DND-41 (cell line): Measurements from ENCODE around the gene EGR1.

Experiments used
- ATAC-seq: fragments of 200-7000 bp; cut with Tn5 transposase; 3 replicates; pipeline ENCODE4 v1.9.1; 2021; ENCODE audit warnings: low read depth; ENCODE audit not compliant: insufficient read depth
- DNase-seq: peaks from one replicate; pipeline ENCODE4 v3.0.0-alpha.2; 2020
- H2AFZ ChIP-seq: 2 replicates; pipeline ENCODE4 v1.6.0; 2012; ENCODE audit warnings: low read depth, low read length
- H3K27ac ChIP-seq: 2 replicates; pipeline ENCODE4 v1.5.1; 2012; ENCODE audit warnings: low read length, inconsistent platforms
- H3K27me3 ChIP-seq: fragments of 200-600 bp; sonication (generic); 2 replicates; pipeline ENCODE4 v1.6.0; 2012; ENCODE audit warnings: low read length, mild to moderate bottlenecking, inconsistent platforms; ENCODE audit not compliant: insufficient read depth, poor library complexity
- H3K36me3 ChIP-seq: 2 replicates; pipeline ENCODE4 v1.5.1; 2012; ENCODE audit warnings: low read length, inconsistent platforms; ENCODE audit not compliant: insufficient read depth
- H3K4me1 ChIP-seq: 2 replicates; pipeline ENCODE4 v1.5.1; 2012; ENCODE audit warnings: mild to moderate bottlenecking, low read length; ENCODE audit not compliant: insufficient read depth
- H3K4me2 ChIP-seq: 2 replicates; pipeline ENCODE4 v1.6.0; 2012; ENCODE audit warnings: mild to moderate bottlenecking, moderate library complexity, low read length, inconsistent platforms; ENCODE audit not compliant: insufficient read depth
- H3K4me3 ChIP-seq, 2 experiments: fragments of 200-600 bp in 1 of 2; shearing (Covaris generic) in 1 of 2; 2 replicates each; pipeline ENCODE4 v1.5.1; 2012 to 2016; ENCODE audit warnings: inconsistent platforms in 2 of 2, low read length in 2 of 2, mild to moderate bottlenecking in 2 of 2, low read depth in 1 of 2, moderate library complexity in 1 of 2
- H3K79me2 ChIP-seq: 2 replicates; pipeline ENCODE4 v1.6.0; 2012; ENCODE audit warnings: low read length, inconsistent platforms; ENCODE audit not compliant: insufficient read depth
- H3K9ac ChIP-seq: 2 replicates; pipeline ENCODE4 v1.6.0; 2012; ENCODE audit warnings: low read depth, mild to moderate bottlenecking, inconsistent platforms, low read length, moderate library complexity
- H3K9me3 ChIP-seq: 2 replicates; pipeline ENCODE4 v1.5.1; 2012; ENCODE audit warnings: low read length, moderate library complexity, mild to moderate bottlenecking, inconsistent platforms; ENCODE audit not compliant: insufficient read depth, severe bottlenecking
- H4K20me1 ChIP-seq: 2 replicates; pipeline ENCODE4 v1.6.0; 2012; ENCODE audit warnings: low read length; ENCODE audit not compliant: insufficient read depth
- EZH2 ChIP-seq: IDR thresholded peaks from 3 replicates; pipeline ENCODE4 v1.6.1; 2012; ENCODE audit warnings: borderline replicate concordance, low read depth, mild to moderate bottlenecking, moderate library complexity, low read length, inconsistent platforms; ENCODE audit not compliant: severe bottlenecking
- TF ChIP-seq, protein P1 (sequence below): IDR thresholded peaks from 2 replicates; pipeline ENCODE4 v1.5.1; 2012; ENCODE audit warnings: borderline replicate concordance, low read length, moderate library complexity, mild to moderate bottlenecking; ENCODE audit not compliant: poor library complexity, severe bottlenecking; ENCODE audit errors: extremely low read depth

The EGR1 gene

DNA sequence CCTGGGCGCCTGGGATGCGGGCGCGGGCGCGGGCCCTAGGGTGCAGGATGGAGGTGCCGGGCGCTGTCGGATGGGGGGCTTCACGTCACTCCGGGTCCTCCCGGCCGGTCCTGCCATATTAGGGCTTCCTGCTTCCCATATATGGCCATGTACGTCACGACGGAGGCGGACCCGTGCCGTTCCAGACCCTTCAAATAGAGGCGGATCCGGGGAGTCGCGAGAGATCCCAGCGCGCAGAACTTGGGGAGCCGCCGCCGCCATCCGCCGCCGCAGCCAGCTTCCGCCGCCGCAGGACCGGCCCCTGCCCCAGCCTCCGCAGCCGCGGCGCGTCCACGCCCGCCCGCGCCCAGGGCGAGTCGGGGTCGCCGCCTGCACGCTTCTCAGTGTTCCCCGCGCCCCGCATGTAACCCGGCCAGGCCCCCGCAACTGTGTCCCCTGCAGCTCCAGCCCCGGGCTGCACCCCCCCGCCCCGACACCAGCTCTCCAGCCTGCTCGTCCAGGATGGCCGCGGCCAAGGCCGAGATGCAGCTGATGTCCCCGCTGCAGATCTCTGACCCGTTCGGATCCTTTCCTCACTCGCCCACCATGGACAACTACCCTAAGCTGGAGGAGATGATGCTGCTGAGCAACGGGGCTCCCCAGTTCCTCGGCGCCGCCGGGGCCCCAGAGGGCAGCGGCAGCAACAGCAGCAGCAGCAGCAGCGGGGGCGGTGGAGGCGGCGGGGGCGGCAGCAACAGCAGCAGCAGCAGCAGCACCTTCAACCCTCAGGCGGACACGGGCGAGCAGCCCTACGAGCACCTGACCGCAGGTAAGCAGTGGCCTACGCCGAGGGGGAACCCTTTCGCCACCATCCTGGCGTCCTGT is at the start of gene EGR1:
EGR1 (plus strand) TSS at position 219 of the 864 bp plus-strand sequence; CDS start at position 502, 283 bp downstream.
- H3K27ac ChIP-seq, result peak within 1 kb of the TSS; percentile 86
- peak within 1 kb of the TSS; percentile 52 to 60 for H3K4me3 ChIP-seq
- H2AFZ ChIP-seq, result peak within 1 kb of the TSS; percentile 70
- H3K4me1 ChIP-seq, result peaks cover 42% of the 10 kb centered on the region
- no peaks in the 10 kb centered on the region for H3K9me3 ChIP-seq
- H3K9ac ChIP-seq, result peak within 1 kb of the TSS; percentile 71
- H3K4me2 ChIP-seq, result peak within 1 kb of the TSS; percentile 97
- peaks cover 32% of the 10 kb centered on the region for H4K20me1 ChIP-seq
- H3K36me3 ChIP-seq, result peaks cover 19% of the 10 kb centered on the region
- TF ChIP-seq EZH2, result no peak
- TF ChIP-seq, protein P1, sequence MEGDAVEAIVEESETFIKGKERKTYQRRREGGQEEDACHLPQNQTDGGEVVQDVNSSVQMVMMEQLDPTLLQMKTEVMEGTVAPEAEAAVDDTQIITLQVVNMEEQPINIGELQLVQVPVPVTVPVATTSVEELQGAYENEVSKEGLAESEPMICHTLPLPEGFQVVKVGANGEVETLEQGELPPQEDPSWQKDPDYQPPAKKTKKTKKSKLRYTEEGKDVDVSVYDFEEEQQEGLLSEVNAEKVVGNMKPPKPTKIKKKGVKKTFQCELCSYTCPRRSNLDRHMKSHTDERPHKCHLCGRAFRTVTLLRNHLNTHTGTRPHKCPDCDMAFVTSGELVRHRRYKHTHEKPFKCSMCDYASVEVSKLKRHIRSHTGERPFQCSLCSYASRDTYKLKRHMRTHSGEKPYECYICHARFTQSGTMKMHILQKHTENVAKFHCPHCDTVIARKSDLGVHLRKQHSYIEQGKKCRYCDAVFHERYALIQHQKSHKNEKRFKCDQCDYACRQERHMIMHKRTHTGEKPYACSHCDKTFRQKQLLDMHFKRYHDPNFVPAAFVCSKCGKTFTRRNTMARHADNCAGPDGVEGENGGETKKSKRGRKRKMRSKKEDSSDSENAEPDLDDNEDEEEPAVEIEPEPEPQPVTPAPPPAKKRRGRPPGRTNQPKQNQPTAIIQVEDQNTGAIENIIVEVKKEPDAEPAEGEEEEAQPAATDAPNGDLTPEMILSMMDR, result peak; percentile 28
- no peaks in the 10 kb centered on the region for H3K27me3 ChIP-seq
- peak; percentile 96 for DNase-seq
- H3K79me2 ChIP-seq, result peaks cover 20% of the 10 kb centered on the region
- peak; percentile 64 for ATAC-seq

DNA sequence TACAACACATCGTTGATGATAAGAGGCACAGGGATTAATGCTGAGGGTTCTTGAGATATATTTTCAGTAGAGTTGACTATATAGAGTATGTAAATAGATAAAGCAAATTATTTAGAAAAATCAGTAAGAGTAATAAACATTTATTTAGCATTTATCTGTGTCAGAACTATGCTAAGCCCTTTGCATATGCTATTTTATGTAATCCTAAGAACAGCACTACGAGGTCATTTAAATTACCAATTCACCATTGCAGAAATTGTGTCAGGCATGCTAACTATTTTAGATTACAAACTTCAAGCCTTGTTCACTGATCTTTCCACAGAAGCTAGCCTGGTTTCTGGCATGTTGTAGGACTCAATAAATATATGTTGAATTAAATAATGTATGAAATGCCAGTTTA is 46.8 kb upstream of the EGR1 start:
- TF ChIP-seq, protein P1, result no peak
- TF ChIP-seq EZH2, result no peak

DNA sequence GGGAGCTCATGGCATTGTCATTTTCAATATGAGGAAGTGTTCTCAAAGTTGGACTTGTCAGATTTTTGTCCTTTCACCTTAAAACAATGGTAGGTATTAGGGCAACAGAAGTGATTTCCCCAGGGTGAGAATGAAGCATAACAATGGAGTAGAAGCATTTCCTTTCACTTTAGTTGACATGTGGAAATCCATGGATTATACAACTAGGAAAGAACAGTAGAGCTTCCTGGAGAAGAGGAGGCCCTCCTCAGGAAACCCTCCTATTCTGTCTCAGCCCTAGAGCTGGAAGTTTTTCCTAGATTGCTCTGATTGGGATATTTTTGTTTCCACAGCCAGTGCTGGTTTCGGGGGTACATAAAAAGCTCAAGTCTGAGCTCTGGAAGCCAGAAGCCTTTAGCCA is 40.2 kb upstream of the EGR1 start:
- no peaks in the 10 kb centered on the region for H3K9me3 ChIP-seq
- H4K20me1 ChIP-seq, result no peaks in the 10 kb centered on the region
- H3K9ac ChIP-seq, result no peak overlapping the region
- no peak overlapping the region for H3K4me2 ChIP-seq
- H2AFZ ChIP-seq, result no peak overlapping the region
- DNase-seq (no peak), ATAC-seq (no peak)
- no peaks in the 10 kb centered on the region for H3K27me3 ChIP-seq
- H3K4me1 ChIP-seq, result no peaks in the 10 kb centered on the region
- H3K79me2 ChIP-seq, result no peaks in the 10 kb centered on the region
- no peak for TF ChIP-seq EZH2
- TF ChIP-seq, protein P1, result no peak
- no peak overlapping the region for H3K27ac ChIP-seq
- no peak overlapping the region for H3K4me3 ChIP-seq
- peaks cover 92% of the 10 kb centered on the region for H3K36me3 ChIP-seq

More for the DNA sequence above, 46.8 kb upstream of the EGR1 start:
- no peaks in the 10 kb centered on the region; the same call in 1 of the 2 replicates for H4K20me1 ChIP-seq
- no peak overlapping the region for H3K27ac ChIP-seq
- H3K9ac ChIP-seq, result no peak overlapping the region
- H2AFZ ChIP-seq, result no peak overlapping the region
- H3K36me3 ChIP-seq, result peaks cover 94% of the 10 kb centered on the region
- no peak for DNase-seq
- no peak overlapping the region for H3K4me2 ChIP-seq
- H3K9me3 ChIP-seq, result no peaks in the 10 kb centered on the region
- no peaks in the 10 kb centered on the region for H3K79me2 ChIP-seq
- ATAC-seq, result no peak
- no peaks in the 10 kb centered on the region for H3K4me1 ChIP-seq
- H3K4me3 ChIP-seq, result no peak overlapping the region
- H3K27me3 ChIP-seq, result no peaks in the 10 kb centered on the region
